WTC11 (cell line): ENCODE measurements around the gene PNCK. TPM values are rescaled to one million over a fixed set of nuclear protein-coding genes. Genes with fewer than 3 reads are reported as not detected.

Experiments used
- ATAC-seq: fragments of 200-7000 bp; cut with Tn5 transposase; 2 replicates; pipeline ENCODE4 v1.10.0; 2021; ENCODE audit warnings: mild to moderate bottlenecking, moderate library complexity
- CTCF ChIA-PET: fragments of 300-600 bp; sonication (Branson Sonifier 250); formaldehyde crosslinking; loops from one replicate; lab custom pipeline; 2021; ENCODE audit warnings: antibody characterized with exemption; lab: Charles Lee
- POLR2A ChIA-PET: fragments of 350-600 bp; sonication (Branson Sonifier 250); formaldehyde crosslinking; loops from one replicate; lab custom pipeline; 2021; ENCODE audit warnings: antibody characterized with exemption; lab: Charles Lee
- DNase-seq: peaks from one replicate; pipeline ENCODE4 v3.0.0; 2021; ENCODE audit warnings: low spot score
- H3K27ac Mint-ChIP-seq: 2 replicates; pipeline ENCODE4 v1.8.0; 2021; ENCODE audit warnings: mixed read lengths
- H3K27me3 Mint-ChIP-seq: 2 replicates; pipeline ENCODE4 v1.8.0; 2021; ENCODE audit warnings: low read depth, mild to moderate bottlenecking, moderate library complexity, mixed read lengths
- H3K36me3 Mint-ChIP-seq: 2 replicates; pipeline ENCODE4 v1.8.0; 2021; ENCODE audit warnings: mixed read lengths
- H3K4me1 Mint-ChIP-seq: 2 replicates; pipeline ENCODE4 v1.8.0; 2022; ENCODE audit warnings: mixed read lengths
- H3K4me3 Mint-ChIP-seq: 2 replicates; pipeline ENCODE4 v1.8.0; 2021; ENCODE audit warnings: mild to moderate bottlenecking, moderate library complexity, mixed read lengths
- H3K9me3 Mint-ChIP-seq: 2 replicates; pipeline ENCODE4 v1.8.0; 2021; ENCODE audit warnings: mixed read lengths
- CREB1 ChIP-seq: sonication (generic); formaldehyde crosslinking; IDR thresholded peaks from 2 replicates; pipeline ENCODE4 v1.8.0; 2023; ENCODE audit warnings: mild to moderate bottlenecking, missing genetic modification reagents
- CTCF ChIP-seq: fragments of 200-600 bp; IDR thresholded peaks from 2 replicates; pipeline ENCODE4 v1.8.0; 2022; ENCODE audit warnings: antibody characterized with exemption
- FOXP1 ChIP-seq: sonication (generic); formaldehyde crosslinking; IDR thresholded peaks from 2 replicates; pipeline ENCODE4 v1.8.0; 2022; ENCODE audit warnings: missing genetic modification reagents, mild to moderate bottlenecking, moderate library complexity, borderline replicate concordance
- GTF2I ChIP-seq: fragments of 250-450 bp; sonication (Bioruptor Pico); conservative IDR thresholded peaks from 2 replicates; pipeline ENCODE4 v1.4.0; 2021; ENCODE audit warnings: mild to moderate bottlenecking
- MLX ChIP-seq: sonication (generic); formaldehyde crosslinking; IDR thresholded peaks from 2 replicates; pipeline ENCODE4 v1.8.1; 2023; ENCODE audit warnings: mild to moderate bottlenecking, missing genetic modification reagents, moderate library complexity
- NR3C1 ChIP-seq: sonication (generic); formaldehyde crosslinking; conservative IDR thresholded peaks from 2 replicates; pipeline ENCODE4 v1.8.1; 2023; ENCODE audit warnings: low read depth, mild to moderate bottlenecking, missing genetic modification reagents
- PRDM15 ChIP-seq: sonication (generic); formaldehyde crosslinking; IDR thresholded peaks from 2 replicates; pipeline ENCODE4 v1.8.0; 2022; ENCODE audit warnings: missing genetic modification reagents
- RELA ChIP-seq: sonication (generic); formaldehyde crosslinking; IDR thresholded peaks from 2 replicates; pipeline ENCODE4 v1.8.1; 2022; ENCODE audit warnings: missing genetic modification reagents, mild to moderate bottlenecking, borderline replicate concordance
- ZNF121 ChIP-seq: sonication (generic); formaldehyde crosslinking; IDR thresholded peaks from 2 replicates; pipeline ENCODE4 v1.8.0; 2023; ENCODE audit warnings: missing genetic modification reagents
- ZNF317 ChIP-seq: sonication (generic); formaldehyde crosslinking; IDR thresholded peaks from 2 replicates; pipeline ENCODE4 v1.8.1; 2023; ENCODE audit warnings: low read depth, mild to moderate bottlenecking, moderate library complexity, missing genetic modification reagents, borderline replicate concordance
- ZNF423 ChIP-seq: fragments of 250-450 bp; sonication (Bioruptor Pico); IDR thresholded peaks from 2 replicates; pipeline ENCODE4 v2.1.2; 2022; ENCODE audit warnings: mild to moderate bottlenecking, moderate library complexity
- total RNA-seq: library from RNA; stranded (reverse); gene quantifications from 3 replicates; pipeline ENCODE4 v1.2.3, GENCODE V29; 2021

The PNCK gene
- total RNA-seq, 1 experiment from 2014 or later: 8.6 TPM

- TF ChIP-seq CTCF (no peak), FOXP1 (CRISPR knock-in tag) (no peak), ZNF317 (no peak)
- TF ChIP-seq, all 79 proteins: peak for 0
Observed at GRCh38 chrX:153665726-153666306, 7.8 kb downstream of the PNCK start (continued).

- CTCF ChIA-PET: interaction anchor here (0.8 to 3.6 kb wide), 9 partner anchors 13 to 123 kb away, joined by 3 to 15 read pairs (median 5); partner anchors contain the start of gene DUSP9
- POLR2A ChIA-PET: no interaction called here
- ATAC-seq: peak; percentile 81
- peak; percentile 30 for TF ChIP-seq CTCF
- TF ChIP-seq NR3C1 (CRISPR knock-in tag): no peak
- 0 out of 2 replicates have a peak, but pooled peaks have one; percentile 16 for TF ChIP-seq ZNF423 (CRISPR knock-in tag)
- no peaks in the 10 kb centered on the region for H3K36me3 Mint-ChIP-seq
- peak overlapping the region; percentile 50 for H3K4me3 Mint-ChIP-seq
- no peaks in the 10 kb centered on the region; the same call in 1 of the 2 replicates for H3K4me1 Mint-ChIP-seq
- peak; percentile 75 for DNase-seq
- H3K9me3 Mint-ChIP-seq: peaks cover 4% of the 10 kb centered on the region; the same call in 1 of the 2 replicates
- H3K27ac Mint-ChIP-seq: no peak overlapping the region
- peaks cover 48% of the 10 kb centered on the region for H3K27me3 Mint-ChIP-seq
Observed at GRCh38 chrX:153662266-153662665, 11.3 kb downstream of the PNCK start.

GRCh38 chrX:153659268-153659667 lies 14.3 kb downstream of the PNCK start:
- TF ChIP-seq GTF2I (CRISPR knock-in tag): no peak
- TF ChIP-seq ZNF121: no peak
- TF ChIP-seq PRDM15: no peak
- TF ChIP-seq, all 79 proteins: peak for 0
- ChIA-PET POLR2A (interaction anchor here (0.6 kb wide), 1 partner anchor 12 kb away, joined by 3 read pairs; the partner anchor contains the start of gene DUSP9), CTCF (interaction anchor here (0.9 to 1.0 kb wide), 2 partner anchors 10 to 49 kb away, joined by 3 to 5 read pairs; no protein-coding TSS in a partner anchor)
- H3K27ac Mint-ChIP-seq: no peak overlapping the region
- H3K9me3 Mint-ChIP-seq: peaks cover 4% of the 10 kb centered on the region; the same call in 1 of the 2 replicates
- no peaks in the 10 kb centered on the region for H3K36me3 Mint-ChIP-seq
- no peaks in the 10 kb centered on the region; the same call in 1 of the 2 replicates for H3K4me1 Mint-ChIP-seq
- ATAC-seq (no peak), DNase-seq (no peak)
- peaks cover 24% of the 10 kb centered on the region for H3K27me3 Mint-ChIP-seq
- no peak overlapping the region for H3K4me3 Mint-ChIP-seq

- DNase-seq: no peak
Observed at GRCh38 chrX:153657161-153657560, 16.5 kb downstream of the PNCK start.

More at GRCh38 chrX:153657161-153657560, 16.5 kb downstream of the PNCK start:
- TF ChIP-seq MLX (no peak), CREB1 (CRISPR knock-in tag) (no peak), RELA (CRISPR knock-in tag) (no peak)
- ChIA-PET POLR2A (interaction anchor here (0.7 kb wide), 1 partner anchor 112 kb away, joined by 5 read pairs; no protein-coding TSS in a partner anchor), CTCF (interaction anchor here (0.6 to 2.3 kb wide), 8 partner anchors 10 to 397 kb away, joined by 3 to 11 read pairs (median 5); partner anchors contain the start of gene PNCK)
- Mint-ChIP-seq H3K27ac (no peak overlapping the region), H3K9me3 (peaks cover 4% of the 10 kb centered on the region; the same call in 1 of the 2 replicates), H3K36me3 (no peaks in the 10 kb centered on the region), H3K4me3 (no peak overlapping the region), H3K4me1 (no peaks in the 10 kb centered on the region), H3K27me3 (peaks cover 24% of the 10 kb centered on the region)
- no peak for ATAC-seq
